Activated CD4-positive, alpha-beta memory T cell treated with anti-CD3 and anti-CD28 coated beads for 36 hours (primary cell): ENCODE measurements around the gene UACA. TPM values are rescaled to one million over a fixed set of nuclear protein-coding genes. Genes with fewer than 3 reads are reported as not detected.
"Not testable (repeated sequence)": the region's sequence is repeated elsewhere in the genome, so short reads cannot be mapped to it uniquely, and the experiment has no call there.

Source experiments
- CTCF ChIA-PET: fragments of 350-600 bp; sonication (Branson Sonifier 250); formaldehyde crosslinking; loops from one replicate; lab custom pipeline; 2021; ENCODE audit warnings: antibody characterized with exemption, inconsistent platforms; lab: Charles Lee
- POLR2A ChIA-PET: fragments of 350-600 bp; sonication (Branson Sonifier 250); formaldehyde crosslinking; loops from one replicate; lab custom pipeline; 2021; ENCODE audit warnings: antibody characterized with exemption; lab: Charles Lee
- DNase-seq: peaks from one replicate; pipeline ENCODE4 v3.0.0-alpha.2; 2020
- H3K27ac Mint-ChIP-seq: one replicate; pipeline ENCODE4 v1.8.0; 2021; ENCODE audit warnings: mixed read lengths
- H3K27me3 Mint-ChIP-seq: one replicate; pipeline ENCODE4 v1.8.0; 2021; ENCODE audit warnings: mixed read lengths
- H3K36me3 Mint-ChIP-seq: one replicate; pipeline ENCODE4 v1.8.0; 2021; ENCODE audit warnings: mixed read lengths
- H3K4me1 Mint-ChIP-seq: one replicate; pipeline ENCODE4 v1.8.0; 2021; ENCODE audit warnings: low read depth, mixed read lengths
- H3K4me3 Mint-ChIP-seq: one replicate; pipeline ENCODE4 v1.8.0; 2021; ENCODE audit warnings: mild to moderate bottlenecking, mixed read lengths
- H3K9me3 Mint-ChIP-seq: one replicate; pipeline ENCODE4 v1.8.0; 2021; ENCODE audit warnings: mixed read lengths
- intact Hi-C: fragments of 100-400 bp; cut with micrococcal nuclease; formaldehyde crosslinking; loops from one replicate; pipeline ENCODE4 v1.15.1; 2023
- total RNA-seq, 2 experiments: library from RNA; stranded (reverse); gene quantifications; one replicate each; pipeline ENCODE4 v1.2.3, GENCODE V29; 2021

Gene UACA
- total RNA-seq, 2 experiments from 2014 or later = 3.8 to 4.1 TPM

GRCh38 chr15:70627734-70628548, 135.4 kb downstream of the UACA start:
- Mint-ChIP-seq H3K9me3 (peaks cover 6% of the 10 kb centered on the region), H3K36me3 (peaks cover 3% of the 10 kb centered on the region), H3K27ac (no peak overlapping the region), H3K4me1 (peaks cover 3% of the 10 kb centered on the region), H3K4me3 (no peak overlapping the region), H3K27me3 (peaks cover 22% of the 10 kb centered on the region)
- ChIA-PET POLR2A (no interaction called here), CTCF (no interaction called here)
- intact Hi-C loops = no loop called here
- no peak for DNase-seq

- peaks cover 9% of the 10 kb centered on the region for H3K9me3 Mint-ChIP-seq
- no peak for DNase-seq
- no peak overlapping the region for H3K27ac Mint-ChIP-seq
- H3K4me3 Mint-ChIP-seq = no peak overlapping the region
- peaks cover 1% of the 10 kb centered on the region for H3K4me1 Mint-ChIP-seq
- ChIA-PET CTCF (no interaction called here), POLR2A (no interaction called here)
- peaks cover 3% of the 10 kb centered on the region for H3K36me3 Mint-ChIP-seq
- intact Hi-C loops = no loop called here
- peaks cover 19% of the 10 kb centered on the region for H3K27me3 Mint-ChIP-seq
These were observed 136.0 kb downstream of the UACA start for GRCh38 chr15:70627322-70627721.

- H3K9me3 Mint-ChIP-seq = peaks cover 18% of the 10 kb centered on the region
- no peak overlapping the region for H3K4me3 Mint-ChIP-seq
- H3K27ac Mint-ChIP-seq = no peak overlapping the region
- peaks cover 3% of the 10 kb centered on the region for H3K36me3 Mint-ChIP-seq
- ChIA-PET CTCF (no interaction called here), POLR2A (no interaction called here)
- intact Hi-C loops = no loop called here
- H3K27me3 Mint-ChIP-seq = peaks cover 23% of the 10 kb centered on the region
- DNase-seq = no peak
- H3K4me1 Mint-ChIP-seq = no peaks in the 10 kb centered on the region
These were observed 137.9 kb downstream of the UACA start for GRCh38 chr15:70625438-70625837.

GRCh38 chr15:70625011-70625410, 138.3 kb downstream of the UACA start:
- no peak overlapping the region for H3K4me3 Mint-ChIP-seq
- POLR2A ChIA-PET = no interaction called here
- intact Hi-C loops = no loop called here
- no peak overlapping the region for H3K27ac Mint-ChIP-seq
- peaks cover 18% of the 10 kb centered on the region for H3K9me3 Mint-ChIP-seq
- peaks cover 23% of the 10 kb centered on the region for H3K27me3 Mint-ChIP-seq
- H3K4me1 Mint-ChIP-seq = no peaks in the 10 kb centered on the region
- peaks cover 3% of the 10 kb centered on the region for H3K36me3 Mint-ChIP-seq
- CTCF ChIA-PET = no interaction called here
- DNase-seq = no peak

- CTCF ChIA-PET = interaction anchor here (1.0 kb wide), 1 partner anchor 56 kb away, joined by 3 read pairs; no protein-coding TSS in a partner anchor
- POLR2A ChIA-PET = interaction anchor here (0.5 kb wide), 1 partner anchor 324 kb away, joined by 4 read pairs; no protein-coding TSS in a partner anchor
- no peak overlapping the region for H3K27ac Mint-ChIP-seq
- no peaks in the 10 kb centered on the region for H3K36me3 Mint-ChIP-seq
- intact Hi-C loops = no loop called here
- H3K4me3 Mint-ChIP-seq = no peak overlapping the region
- peaks cover 21% of the 10 kb centered on the region for H3K27me3 Mint-ChIP-seq
- peaks cover 18% of the 10 kb centered on the region for H3K9me3 Mint-ChIP-seq
- no peaks in the 10 kb centered on the region for H3K4me1 Mint-ChIP-seq
- no peak for DNase-seq
These were observed 144.4 kb downstream of the UACA start for GRCh38 chr15:70618929-70619328.

- peaks cover 22% of the 10 kb centered on the region for H3K27me3 Mint-ChIP-seq
- H3K4me3 Mint-ChIP-seq = no peak overlapping the region
- H3K9me3 Mint-ChIP-seq = peaks cover 12% of the 10 kb centered on the region
- no peaks in the 10 kb centered on the region for H3K4me1 Mint-ChIP-seq
- CTCF ChIA-PET = no interaction called here
- DNase-seq = no peak
- POLR2A ChIA-PET = no interaction called here
- no peaks in the 10 kb centered on the region for H3K36me3 Mint-ChIP-seq
- H3K27ac Mint-ChIP-seq = no peak overlapping the region
- intact Hi-C loops = no loop called here
These were observed 145.5 kb downstream of the UACA start for GRCh38 chr15:70617911-70618287.

- POLR2A ChIA-PET = no interaction called here
- intact Hi-C loops = no loop called here
These were observed 146.1 kb downstream of the UACA start for GRCh38 chr15:70617076-70617910.

GRCh38 chr15:70616311-70616756, 147.0 kb downstream of the UACA start:
- H3K4me1 Mint-ChIP-seq, H3K9me3 Mint-ChIP-seq, POLR2A ChIA-PET, H3K27ac Mint-ChIP-seq, CTCF ChIA-PET, intact Hi-C loops, DNase-seq, H3K4me3 Mint-ChIP-seq, H3K36me3 Mint-ChIP-seq: not testable (repeated sequence)
- peaks cover 22% of the 10 kb centered on the region for H3K27me3 Mint-ChIP-seq

More at GRCh38 chr15:70617076-70617910, 146.1 kb downstream of the UACA start:
- DNase-seq = no peak
- Mint-ChIP-seq H3K36me3 (no peaks in the 10 kb centered on the region), H3K27ac (no peak overlapping the region), H3K27me3 (peaks cover 22% of the 10 kb centered on the region), H3K9me3 (peaks cover 8% of the 10 kb centered on the region), H3K4me1 (no peaks in the 10 kb centered on the region), H3K4me3 (no peak overlapping the region)
- CTCF ChIA-PET = no interaction called here

GRCh38 chr15:70615435-70616310, 147.7 kb downstream of the UACA start:
- intact Hi-C loops = no loop called here
- H3K27ac Mint-ChIP-seq = no peak overlapping the region

GRCh38 chr15:70614221-70614620, 149.1 kb downstream of the UACA start:
- no peaks in the 10 kb centered on the region for H3K4me1 Mint-ChIP-seq
- peaks cover 17% of the 10 kb centered on the region for H3K27me3 Mint-ChIP-seq
- no peaks in the 10 kb centered on the region for H3K36me3 Mint-ChIP-seq
- H3K27ac Mint-ChIP-seq = no peak overlapping the region
- POLR2A ChIA-PET = no interaction called here
- DNase-seq = no peak
- H3K9me3 Mint-ChIP-seq = no peaks in the 10 kb centered on the region
- no peak overlapping the region for H3K4me3 Mint-ChIP-seq
- intact Hi-C loops = no loop called here
- CTCF ChIA-PET = no interaction called here

More at GRCh38 chr15:70615435-70616310, 147.7 kb downstream of the UACA start:
- no peak for DNase-seq
- no peaks in the 10 kb centered on the region for H3K36me3 Mint-ChIP-seq
- H3K4me1 Mint-ChIP-seq = no peaks in the 10 kb centered on the region
- H3K4me3 Mint-ChIP-seq = no peak overlapping the region
- ChIA-PET CTCF (no interaction called here), POLR2A (no interaction called here)
- H3K9me3 Mint-ChIP-seq = peaks cover 2% of the 10 kb centered on the region
- peaks cover 17% of the 10 kb centered on the region for H3K27me3 Mint-ChIP-seq

GRCh38 chr15:70613271-70613670, 150.1 kb downstream of the UACA start:
- Mint-ChIP-seq H3K27ac (no peak overlapping the region), H3K27me3 (peaks cover 17% of the 10 kb centered on the region), H3K4me3 (no peak overlapping the region), H3K9me3 (no peaks in the 10 kb centered on the region), H3K4me1 (no peaks in the 10 kb centered on the region), H3K36me3 (no peaks in the 10 kb centered on the region)
- no peak for DNase-seq
- POLR2A ChIA-PET = no interaction called here
- intact Hi-C loops = no loop called here
- CTCF ChIA-PET = no interaction called here

- H3K36me3 Mint-ChIP-seq = no peaks in the 10 kb centered on the region
- intact Hi-C loops = no loop called here
- POLR2A ChIA-PET = no interaction called here
- no peak overlapping the region for H3K4me3 Mint-ChIP-seq
- DNase-seq = no peak
- H3K27me3 Mint-ChIP-seq = peaks cover 7% of the 10 kb centered on the region
- no peaks in the 10 kb centered on the region for H3K4me1 Mint-ChIP-seq
- CTCF ChIA-PET = no interaction called here
- H3K9me3 Mint-ChIP-seq = no peaks in the 10 kb centered on the region
- no peak overlapping the region for H3K27ac Mint-ChIP-seq
These were observed 152.1 kb downstream of the UACA start for GRCh38 chr15:70611286-70611685.
